HG03159 (cell line): ENCODE measurements around the gene TRPC4AP.

Experiments used
- ATAC-seq: cut with Tn5 transposase; IDR thresholded peaks from one replicate; pipeline ENCODE4 v1.9.1; 2021; ENCODE audit warnings: mild to moderate bottlenecking, moderate library complexity; ENCODE audit not compliant: unreplicated experiment

Gene TRPC4AP

GRCh38 chr20:34990231-34990630, 102.4 kb downstream of the TRPC4AP start:
- no peak for ATAC-seq

GRCh38 chr20:34989670-34990069, 102.9 kb downstream of the TRPC4AP start:
- ATAC-seq: no peak

GRCh38 chr20:34989118-34989517, 103.5 kb downstream of the TRPC4AP start:
- no peak for ATAC-seq

- ATAC-seq: no peak
Observed at GRCh38 chr20:34988191-34988540, 104.4 kb downstream of the TRPC4AP start.

GRCh38 chr20:34987288-34988190, 105.1 kb downstream of the TRPC4AP start:
- ATAC-seq: no peak

- no peak for ATAC-seq
Observed at GRCh38 chr20:34986311-34987287, 106.0 kb downstream of the TRPC4AP start.

GRCh38 chr20:34985461-34986310, 106.9 kb downstream of the TRPC4AP start:
- ATAC-seq: no peak

- ATAC-seq: no peak
Observed at GRCh38 chr20:34984756-34985261, 107.8 kb downstream of the TRPC4AP start.

GRCh38 chr20:34983995-34984735, 108.4 kb downstream of the TRPC4AP start:
- no peak for ATAC-seq

GRCh38 chr20:34983089-34983820, 109.4 kb downstream of the TRPC4AP start:
- no peak for ATAC-seq

- ATAC-seq: no peak
Observed at GRCh38 chr20:34982270-34983088, 110.1 kb downstream of the TRPC4AP start.

- ATAC-seq: no peak
Observed at GRCh38 chr20:34980543-34981233, 111.9 kb downstream of the TRPC4AP start.

GRCh38 chr20:34979366-34980153, 113.0 kb downstream of the TRPC4AP start:
- ATAC-seq: no peak

- ATAC-seq: no peak
Observed at GRCh38 chr20:34978092-34978744, 114.4 kb downstream of the TRPC4AP start.

- ATAC-seq: no peak
Observed at GRCh38 chr20:34977365-34978091, 115.1 kb downstream of the TRPC4AP start.

GRCh38 chr20:34976286-34976685, 116.3 kb downstream of the TRPC4AP start:
- no peak for ATAC-seq
